ENCODE results near the gene PPIL6. TPM values are rescaled to one million over a fixed set of nuclear protein-coding genes. Genes with fewer than 3 reads are reported as not detected.

Gene PPIL6
- total RNA-seq, 1 experiment from 2014 or later, result 3.9 TPM

- ChIA-PET CTCF (interaction anchor here (1.5 kb wide), 1 partner anchor 155 kb away, joined by 5 read pairs; no protein-coding TSS in a partner anchor), POLR2A (interaction anchor here (0.8 kb wide), 1 partner anchor 9 kb away, joined by 4 read pairs; no protein-coding TSS in a partner anchor)
- H3K4me1 Mint-ChIP-seq (ENCODE audit: insufficient read depth, unreplicated experiment), result no peaks in the 10 kb centered on the region
- no peak overlapping the region for H3K27ac Mint-ChIP-seq (ENCODE audit: low read depth, unreplicated experiment)
- no peak for DNase-seq (ENCODE audit: unreplicated experiment)
- no peaks in the 10 kb centered on the region for H3K36me3 Mint-ChIP-seq (ENCODE audit: insufficient read depth, unreplicated experiment)
- TF ChIP-seq CTCF (IDR thresholded peaks at IDR 0.05; ENCODE audit: unreplicated experiment), result no peak
- no peak overlapping the region for H3K4me3 Mint-ChIP-seq (ENCODE audit: unreplicated experiment)
- no peaks in the 10 kb centered on the region for H3K9me3 Mint-ChIP-seq (ENCODE audit: unreplicated experiment)
- no TSS peak for BruUV-seq (replicated peaks)
- no peaks in the 10 kb centered on the region for H3K27me3 Mint-ChIP-seq (ENCODE audit: insufficient read depth, unreplicated experiment)
- intact Hi-C loops (cut with micrococcal nuclease), result no loop called here
Measured at GRCh38 chr6:109342911-109343310, 97.5 kb downstream of the PPIL6 start.

- ChIA-PET POLR2A (interaction anchor here (0.8 kb wide), 1 partner anchor 10 kb away, joined by 4 read pairs; no protein-coding TSS in a partner anchor), CTCF (interaction anchor here (0.9 to 1.5 kb wide), 2 partner anchors 37 to 155 kb away, joined by 3 to 5 read pairs; no protein-coding TSS in a partner anchor)
- no TSS peak for BruUV-seq (replicated peaks)
- H3K36me3 Mint-ChIP-seq (ENCODE audit: insufficient read depth, unreplicated experiment), result no peaks in the 10 kb centered on the region
- no peaks in the 10 kb centered on the region for H3K4me1 Mint-ChIP-seq (ENCODE audit: insufficient read depth, unreplicated experiment)
- H3K9me3 Mint-ChIP-seq (ENCODE audit: unreplicated experiment), result no peaks in the 10 kb centered on the region
- no peak for TF ChIP-seq CTCF (IDR thresholded peaks at IDR 0.05; ENCODE audit: unreplicated experiment)
- H3K27ac Mint-ChIP-seq (ENCODE audit: low read depth, unreplicated experiment), result no peak overlapping the region
- intact Hi-C loops (cut with micrococcal nuclease), result no loop called here
- no peaks in the 10 kb centered on the region for H3K27me3 Mint-ChIP-seq (ENCODE audit: insufficient read depth, unreplicated experiment)
- DNase-seq (ENCODE audit: unreplicated experiment), result no peak
- H3K4me3 Mint-ChIP-seq (ENCODE audit: unreplicated experiment), result no peak overlapping the region
Measured at GRCh38 chr6:109342506-109342905, 97.9 kb downstream of the PPIL6 start.

GRCh38 chr6:109340811-109341210 is 99.6 kb downstream of the PPIL6 start:
- DNase-seq (ENCODE audit: unreplicated experiment), result no peak
- no peaks in the 10 kb centered on the region for H3K36me3 Mint-ChIP-seq (ENCODE audit: insufficient read depth, unreplicated experiment)
- no peak overlapping the region for H3K27ac Mint-ChIP-seq (ENCODE audit: low read depth, unreplicated experiment)
- ChIA-PET CTCF (no interaction called here), POLR2A (no interaction called here)
- no TSS peak for BruUV-seq (replicated peaks)
- H3K4me3 Mint-ChIP-seq (ENCODE audit: unreplicated experiment), result no peak overlapping the region
- intact Hi-C loops (cut with micrococcal nuclease), result no loop called here
- no peak for TF ChIP-seq CTCF (IDR thresholded peaks at IDR 0.05; ENCODE audit: unreplicated experiment)
- no peaks in the 10 kb centered on the region for H3K27me3 Mint-ChIP-seq (ENCODE audit: insufficient read depth, unreplicated experiment)
- no peaks in the 10 kb centered on the region for H3K9me3 Mint-ChIP-seq (ENCODE audit: unreplicated experiment)
- H3K4me1 Mint-ChIP-seq (ENCODE audit: insufficient read depth, unreplicated experiment), result peaks cover 8% of the 10 kb centered on the region

Other genes starting within 250 kb of the PPIL6 start
- gene CD164, start 58.2 kb downstream of the PPIL6 start, total RNA-seq (2022), result 156 and 172 TPM in 2 replicates
- 17.7 and 19.9 TPM in 2 replicates for gene SMPD2, start 96 bp upstream of the PPIL6 start, total RNA-seq (2022)
- gene MICAL1, start 15.1 kb upstream of the PPIL6 start, total RNA-seq (2022), result 23.2 and 35.3 TPM in 2 replicates
- 9.6 and 10.4 TPM in 2 replicates for gene ZBTB24, start 42.6 kb upstream of the PPIL6 start, total RNA-seq (2022)

Measured in MCF 10A (cell line).